Measurements from ENCODE around the gene EFNA5. TPM values are rescaled to one million over a fixed set of nuclear protein-coding genes. Genes with fewer than 3 reads are reported as not detected.

Gene EFNA5
- total RNA-seq, 4 donors from 2014 or later: 16.6 to 35.3 (median 19.3) TPM

DNA sequence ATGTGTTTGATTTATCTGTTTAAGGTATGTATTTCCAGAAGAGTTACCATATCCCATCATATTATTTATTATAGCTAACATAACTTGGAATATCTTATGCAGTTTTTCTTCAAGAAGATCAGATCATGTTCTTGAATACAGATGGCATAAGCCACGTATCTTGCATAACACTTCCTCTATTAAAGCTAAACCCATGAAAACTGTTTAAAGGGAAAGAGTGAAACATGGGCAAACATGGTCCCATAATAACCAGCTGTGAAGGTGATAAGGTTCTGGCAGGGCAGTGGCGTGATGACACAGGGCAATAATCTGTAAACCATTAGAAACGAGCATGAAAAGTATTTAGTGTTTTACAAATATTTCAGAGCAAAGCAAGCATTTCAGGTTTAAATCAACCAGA, 34.2 kb downstream of the EFNA5 start:
- 51 to 57% methylated on average over 3 of the region's 3 CpGs for WGBS, 2 donors
- no peak overlapping the region for H3K4me3 ChIP-seq (ENCODE audit: low read depth, poor library complexity, severe bottlenecking)
- intact Hi-C loops (cut with DNase I; ENCODE audit: low total_unique reads): no loop called here
- DNase-seq (ENCODE audit: low spot score in 2 of 2): no peak
- no peak for TF ChIP-seq POLR2A (IDR thresholded peaks at IDR 0.05)
- TF ChIP-seq, protein P1, sequence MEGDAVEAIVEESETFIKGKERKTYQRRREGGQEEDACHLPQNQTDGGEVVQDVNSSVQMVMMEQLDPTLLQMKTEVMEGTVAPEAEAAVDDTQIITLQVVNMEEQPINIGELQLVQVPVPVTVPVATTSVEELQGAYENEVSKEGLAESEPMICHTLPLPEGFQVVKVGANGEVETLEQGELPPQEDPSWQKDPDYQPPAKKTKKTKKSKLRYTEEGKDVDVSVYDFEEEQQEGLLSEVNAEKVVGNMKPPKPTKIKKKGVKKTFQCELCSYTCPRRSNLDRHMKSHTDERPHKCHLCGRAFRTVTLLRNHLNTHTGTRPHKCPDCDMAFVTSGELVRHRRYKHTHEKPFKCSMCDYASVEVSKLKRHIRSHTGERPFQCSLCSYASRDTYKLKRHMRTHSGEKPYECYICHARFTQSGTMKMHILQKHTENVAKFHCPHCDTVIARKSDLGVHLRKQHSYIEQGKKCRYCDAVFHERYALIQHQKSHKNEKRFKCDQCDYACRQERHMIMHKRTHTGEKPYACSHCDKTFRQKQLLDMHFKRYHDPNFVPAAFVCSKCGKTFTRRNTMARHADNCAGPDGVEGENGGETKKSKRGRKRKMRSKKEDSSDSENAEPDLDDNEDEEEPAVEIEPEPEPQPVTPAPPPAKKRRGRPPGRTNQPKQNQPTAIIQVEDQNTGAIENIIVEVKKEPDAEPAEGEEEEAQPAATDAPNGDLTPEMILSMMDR (IDR thresholded peaks at IDR 0.05): no peak

DNA sequence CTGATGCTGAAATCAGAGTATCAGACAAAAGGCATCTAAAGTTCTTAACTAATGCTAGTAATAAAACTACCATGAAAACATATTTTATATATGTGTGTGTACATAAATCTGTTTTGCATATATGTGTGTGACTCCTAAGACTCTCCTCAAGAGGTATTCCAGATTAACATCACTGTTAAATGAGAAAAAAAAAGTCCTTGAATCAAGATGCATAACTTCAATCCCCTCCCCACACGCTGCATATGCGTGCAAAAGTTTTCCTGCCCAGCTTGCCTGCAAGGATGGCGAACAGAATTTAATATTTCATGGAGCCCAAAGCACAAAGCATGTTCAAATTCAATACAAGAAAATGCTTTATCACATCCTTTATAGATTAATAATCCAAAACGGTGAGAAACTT, 34.7 kb downstream of the EFNA5 start:
- no peak for TF ChIP-seq POLR2A (IDR thresholded peaks at IDR 0.05)
- TF ChIP-seq, protein P1 (IDR thresholded peaks at IDR 0.05): no peak
- H3K4me3 ChIP-seq (ENCODE audit: low read depth, poor library complexity, severe bottlenecking): no peak overlapping the region
- 77 to 79% methylated on average over 4 of the region's 4 CpGs for WGBS, 2 donors
- intact Hi-C loops (cut with DNase I; ENCODE audit: low total_unique reads): no loop called here
- no peak for DNase-seq (ENCODE audit: low spot score in 2 of 2)

DNA sequence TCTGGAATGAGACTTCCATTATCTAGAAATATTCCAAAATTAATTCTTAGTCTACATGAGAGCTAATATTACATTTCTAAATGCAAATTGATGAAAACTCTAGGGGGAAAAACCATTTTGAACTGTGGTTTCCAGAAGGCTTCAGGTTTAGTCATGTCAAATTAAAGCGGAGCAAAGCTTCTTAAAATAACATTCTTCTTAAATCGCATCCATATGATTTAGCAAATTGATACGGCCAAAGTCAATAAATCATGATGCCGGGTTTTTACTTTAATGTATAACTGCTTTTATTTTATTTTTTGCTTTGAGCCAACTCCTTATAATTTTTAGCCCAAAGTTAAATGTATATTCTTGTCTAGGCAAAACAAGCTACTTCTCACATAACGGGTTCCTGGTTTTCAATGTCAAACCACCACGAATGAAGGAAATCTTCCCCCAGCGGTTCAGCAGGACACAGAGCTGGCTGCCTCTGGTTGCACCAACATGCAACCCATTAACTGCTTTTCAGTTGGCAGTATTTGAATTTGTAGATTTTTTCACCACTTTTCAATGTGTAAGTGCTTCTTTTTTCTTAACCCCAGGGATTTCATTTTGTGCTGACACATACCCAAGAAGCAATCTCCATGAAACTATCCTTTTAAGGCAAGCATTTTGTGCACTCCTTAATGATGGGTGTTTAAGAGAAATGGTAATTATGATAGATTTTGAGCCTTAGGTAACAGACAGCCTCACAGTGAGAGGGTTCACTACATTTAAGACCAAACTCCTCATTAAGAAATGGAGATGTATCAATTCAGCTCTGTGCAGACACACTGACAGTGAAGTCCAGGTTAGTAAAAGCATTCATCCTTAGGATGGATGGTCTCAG, 35.5 kb downstream of the EFNA5 start:
- intact Hi-C loops (cut with DNase I; ENCODE audit: low total_unique reads): no loop called here
- DNase-seq (ENCODE audit: low spot score in 2 of 2): no peak
- 62 to 64% methylated on average over 7 of the region's 7 CpGs for whole genome bisulfite sequencing, 2 donors
- no peak overlapping the region for H3K4me3 ChIP-seq (ENCODE audit: low read depth, poor library complexity, severe bottlenecking)
- no peak for TF ChIP-seq POLR2A (IDR thresholded peaks at IDR 0.05)
- TF ChIP-seq, protein P1 (IDR thresholded peaks at IDR 0.05): no peak

DNA sequence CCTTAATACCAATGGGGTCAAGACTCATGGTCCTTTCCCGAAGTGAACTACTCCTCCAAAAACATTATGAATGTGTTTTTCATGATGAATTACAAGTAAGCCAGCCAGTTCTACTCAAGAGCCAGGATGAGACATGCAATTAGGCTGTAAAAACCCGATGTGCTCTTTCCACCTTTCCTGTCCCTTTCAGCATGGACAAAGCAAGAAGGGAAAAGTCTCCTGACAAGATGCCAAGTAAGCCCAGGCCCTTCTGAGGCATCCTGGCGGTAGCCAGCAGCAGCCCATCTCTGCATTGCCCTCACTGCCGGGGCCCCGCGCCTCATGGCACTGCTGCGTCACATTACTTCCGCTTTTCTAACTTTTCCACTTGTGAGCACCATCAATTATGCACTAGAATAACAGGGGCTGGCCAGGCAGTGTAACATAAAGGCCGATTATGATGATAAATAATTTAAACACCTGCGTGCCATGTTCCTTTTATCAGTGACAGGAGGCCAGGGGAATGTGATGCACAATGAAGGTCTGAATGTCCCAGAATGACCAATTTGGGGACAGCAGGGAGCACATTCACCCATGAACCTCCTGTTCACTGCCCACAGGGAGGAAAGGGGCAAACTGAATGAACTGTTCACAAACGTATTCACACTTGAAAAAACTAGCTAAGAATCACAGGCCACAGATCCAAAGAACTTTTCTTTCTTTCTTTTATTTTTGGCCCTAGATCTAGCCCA, 37.4 kb downstream of the EFNA5 start:
- TF ChIP-seq, protein P1 (IDR thresholded peaks at IDR 0.05): no peak
- no peak for TF ChIP-seq POLR2A (IDR thresholded peaks at IDR 0.05)
- 80 to 81% methylated on average over 11 of the region's 11 CpGs for WGBS, 2 donors
- intact Hi-C loops (cut with DNase I; ENCODE audit: low total_unique reads): no loop called here
- H3K4me3 ChIP-seq (ENCODE audit: low read depth, poor library complexity, severe bottlenecking): no peak overlapping the region
- DNase-seq (ENCODE audit: low spot score in 2 of 2): no peak

DNA sequence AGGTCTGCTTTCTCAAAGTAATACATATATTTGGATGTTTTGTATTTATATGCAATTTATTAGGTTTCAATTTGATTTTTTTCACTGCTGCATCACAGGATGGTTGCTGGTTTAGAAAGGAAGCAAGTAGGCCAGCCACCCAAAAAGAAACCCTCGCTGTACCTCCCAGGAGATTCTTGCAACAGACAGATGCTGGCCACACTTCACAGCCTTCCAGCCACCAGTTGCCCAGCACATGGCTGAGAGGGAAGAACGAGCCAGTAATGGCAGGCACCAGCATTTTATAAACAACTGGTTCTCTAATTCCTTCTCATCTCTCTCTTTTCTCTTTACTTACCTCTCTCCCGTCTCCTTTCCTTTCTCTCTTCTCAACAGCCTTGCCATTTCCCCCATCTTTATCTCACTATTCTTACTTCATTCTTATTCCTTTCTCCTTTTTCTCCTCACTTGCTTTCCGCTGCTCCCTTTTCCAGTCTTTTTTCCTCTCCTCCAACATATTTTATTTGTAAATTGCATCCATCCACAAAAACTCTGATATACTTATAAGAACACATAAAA, 38.9 kb downstream of the EFNA5 start:
- no peak for TF ChIP-seq POLR2A (IDR thresholded peaks at IDR 0.05)
- TF ChIP-seq, protein P1 (IDR thresholded peaks at IDR 0.05): no peak
- 76 to 80% methylated on average over 4 of the region's 4 CpGs for WGBS, 2 donors
- no peak for DNase-seq (ENCODE audit: low spot score in 2 of 2)
- intact Hi-C loops (cut with DNase I; ENCODE audit: low total_unique reads): no loop called here
- no peak overlapping the region for H3K4me3 ChIP-seq (ENCODE audit: low read depth, poor library complexity, severe bottlenecking)

Data from lower leg skin (tissue), 4 donors.